ENCODE results near the gene SCGB3A2.

The SCGB3A2 gene, protein sequence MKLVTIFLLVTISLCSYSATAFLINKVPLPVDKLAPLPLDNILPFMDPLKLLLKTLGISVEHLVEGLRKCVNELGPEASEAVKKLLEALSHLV

DNA sequence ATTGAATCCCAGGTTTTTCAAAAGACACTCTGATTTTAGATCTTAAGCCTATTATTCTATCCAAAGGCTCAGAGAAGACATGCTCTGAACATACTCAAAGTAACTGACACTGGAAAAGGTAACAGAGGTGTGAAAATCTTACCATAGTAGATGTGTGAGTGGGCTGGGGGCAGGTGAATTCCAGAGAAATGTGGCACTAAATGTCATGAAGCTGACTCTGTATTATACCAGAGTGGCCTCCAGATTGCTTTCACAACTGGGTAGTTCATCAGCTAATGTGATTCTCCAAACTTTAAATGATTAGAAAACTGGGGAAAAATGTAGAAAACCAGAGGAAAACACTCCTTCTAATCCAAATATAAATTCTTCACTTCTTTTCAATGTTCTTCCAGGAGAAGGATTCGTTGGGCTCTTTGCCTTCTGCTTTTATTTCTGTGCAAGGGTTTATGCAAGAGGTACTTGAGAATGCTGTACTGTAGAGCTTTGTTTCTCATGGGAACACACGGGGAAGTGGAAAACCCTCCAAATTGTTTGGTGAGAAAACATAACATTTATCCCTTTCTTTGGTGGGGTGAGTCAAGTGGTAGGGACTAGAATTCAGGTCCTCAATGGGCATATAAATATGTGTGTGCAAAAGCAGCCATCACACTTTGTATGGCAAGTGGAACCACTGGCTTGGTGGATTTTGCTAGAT lies at the start of gene SCGB3A2:
Gene SCGB3A2, plus strand, starts transcription at position 646 of the 694 bp plus-strand sequence. CDS start 93 bp downstream, outside the sequence.
- no peak for DNase-seq

DNA sequence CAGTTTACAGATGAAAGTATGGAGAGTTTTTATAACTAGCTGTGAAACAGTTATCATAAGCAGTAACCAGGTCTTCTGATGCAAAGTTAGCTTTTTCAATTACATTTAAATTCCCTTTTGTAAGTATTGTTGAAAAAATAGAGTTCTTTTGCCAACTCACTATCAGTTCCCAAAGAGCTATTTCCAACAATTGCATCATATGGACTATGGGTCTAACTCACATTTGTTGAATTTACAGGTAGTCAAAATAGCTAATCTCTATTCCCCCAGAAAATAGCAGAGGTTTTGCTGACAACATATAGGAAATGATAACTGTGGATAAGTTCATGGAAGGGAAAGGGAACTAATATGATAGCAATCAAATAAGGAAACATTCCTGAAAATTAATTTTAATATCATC lies 48.5 kb upstream of the SCGB3A2 start:
- no peak for DNase-seq

DNA sequence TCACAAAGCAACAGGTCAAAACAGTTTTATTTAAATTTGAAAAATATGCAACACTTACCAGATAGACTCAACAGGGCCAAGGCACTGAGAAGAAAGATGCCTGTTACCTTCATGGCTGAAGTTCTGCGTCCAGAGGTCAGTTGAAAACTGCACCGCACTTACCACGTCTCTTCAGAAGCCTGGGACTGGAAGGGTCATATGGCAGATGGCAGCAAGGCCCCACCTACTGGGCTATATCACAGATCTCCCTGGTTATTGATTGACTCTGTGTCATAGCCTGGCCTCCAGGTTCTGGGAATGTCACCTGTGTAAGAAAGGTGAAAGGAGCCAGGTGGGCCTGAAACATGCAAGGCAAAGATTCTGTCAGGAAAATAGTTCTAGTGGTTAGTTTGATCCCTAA lies 47.0 kb upstream of the SCGB3A2 start, which contains the start of gene SPINK1:
Gene SPINK1, minus strand, starts transcription at position 207 of the 400 bp plus-strand sequence. Its CDS starts 94 bp downstream, at position 113.
- DNase-seq, result no peak

DNA sequence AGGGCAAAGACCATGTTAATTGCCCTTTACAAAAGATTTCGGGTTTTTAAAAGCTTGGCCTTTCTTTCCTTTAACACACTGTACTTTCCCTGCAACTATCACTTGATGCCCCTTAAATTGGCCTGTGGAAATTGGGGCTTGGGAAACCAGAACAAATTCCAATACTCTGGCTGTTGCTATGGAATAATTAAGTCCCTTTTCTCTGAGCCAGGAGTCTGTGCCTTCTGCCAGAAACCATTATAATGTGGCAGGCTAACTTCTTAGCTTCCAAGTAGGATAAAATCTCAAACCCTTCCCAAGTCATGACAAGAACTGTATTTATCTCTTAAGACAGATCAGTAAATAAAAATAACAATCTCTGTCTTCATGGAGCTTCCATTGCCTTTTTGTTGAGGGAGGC lies 46.0 kb upstream of the SCGB3A2 start:
- DNase-seq, result no peak

DNA sequence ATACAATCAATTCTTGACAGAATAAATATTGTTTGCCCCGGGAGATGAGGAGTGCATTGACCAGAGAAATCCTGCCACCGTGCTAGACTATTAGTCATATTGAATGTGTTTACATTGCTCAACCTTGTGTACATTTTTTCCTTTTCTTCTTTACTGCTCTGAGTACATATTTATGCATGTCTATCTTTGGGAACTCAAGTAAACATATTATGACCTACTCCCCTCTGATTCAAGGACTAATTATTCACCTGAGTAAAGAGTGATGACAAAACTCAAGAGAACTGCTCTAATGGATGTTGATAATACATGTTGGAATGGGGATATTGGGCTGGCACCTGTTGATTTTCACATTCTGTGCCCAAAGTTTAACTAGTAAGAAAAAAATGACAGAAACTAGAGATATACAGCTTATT lies 43.1 kb upstream of the SCGB3A2 start:
- DNase-seq, result peak; percentile 55

DNA sequence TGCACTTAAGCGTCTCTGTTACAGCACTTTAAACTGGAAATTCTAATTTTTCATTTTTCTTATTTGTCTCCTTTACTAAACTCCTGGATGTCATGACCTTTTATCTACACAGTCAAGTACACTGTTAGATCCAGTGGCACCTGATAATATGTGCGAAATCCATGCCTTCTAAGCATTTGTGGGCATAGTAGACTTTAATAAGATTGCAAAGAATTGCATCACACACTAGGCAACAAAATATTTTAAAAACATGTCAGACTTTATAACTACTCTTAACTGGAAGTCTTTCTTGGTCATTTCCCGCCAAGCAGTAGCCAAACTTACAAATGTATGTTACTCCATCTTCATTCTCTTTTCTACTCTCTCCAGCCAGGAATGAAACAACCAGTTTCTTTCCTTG lies 42.1 kb upstream of the SCGB3A2 start:
- no peak for DNase-seq

DNA sequence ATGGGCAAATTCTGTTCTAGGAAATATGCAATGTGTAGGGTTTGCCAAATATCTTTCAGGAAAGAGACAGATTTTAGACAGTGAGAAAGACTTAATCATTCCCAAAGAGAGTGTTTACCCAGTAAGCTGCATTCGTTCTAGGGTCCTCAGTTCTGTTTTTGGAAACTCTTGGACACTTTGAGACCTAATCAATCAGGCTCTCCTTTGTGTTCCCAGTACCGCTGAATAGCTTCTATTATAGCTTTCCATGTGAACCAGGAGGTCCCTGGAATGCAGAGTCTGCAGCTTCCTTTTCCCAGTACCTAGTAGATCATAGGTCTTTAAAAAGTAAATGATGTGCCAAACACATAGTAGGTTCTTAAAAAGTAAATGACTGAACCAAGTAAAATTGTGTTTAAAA lies 35.6 kb upstream of the SCGB3A2 start:
- DNase-seq, result no peak

DNA sequence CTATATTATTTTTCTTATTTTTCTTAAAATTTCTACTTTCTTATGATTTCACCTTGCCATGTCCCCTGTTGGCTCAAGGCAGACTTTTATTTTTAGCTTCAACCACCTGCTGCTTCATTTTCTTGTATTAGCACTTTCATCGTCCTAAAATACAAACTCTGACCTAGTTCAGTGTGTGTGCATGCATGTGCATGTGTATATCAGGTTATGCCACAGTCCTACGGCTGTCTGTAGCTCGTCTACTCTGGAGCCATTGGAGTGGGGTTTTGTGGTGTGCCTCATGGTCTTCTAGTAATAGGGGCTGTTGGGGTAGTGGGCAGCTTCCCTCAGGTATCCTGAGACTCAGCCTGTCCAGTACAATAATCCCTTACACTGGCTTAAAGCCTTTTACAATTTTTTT lies 33.7 kb upstream of the SCGB3A2 start:
- DNase-seq, result no peak

DNA sequence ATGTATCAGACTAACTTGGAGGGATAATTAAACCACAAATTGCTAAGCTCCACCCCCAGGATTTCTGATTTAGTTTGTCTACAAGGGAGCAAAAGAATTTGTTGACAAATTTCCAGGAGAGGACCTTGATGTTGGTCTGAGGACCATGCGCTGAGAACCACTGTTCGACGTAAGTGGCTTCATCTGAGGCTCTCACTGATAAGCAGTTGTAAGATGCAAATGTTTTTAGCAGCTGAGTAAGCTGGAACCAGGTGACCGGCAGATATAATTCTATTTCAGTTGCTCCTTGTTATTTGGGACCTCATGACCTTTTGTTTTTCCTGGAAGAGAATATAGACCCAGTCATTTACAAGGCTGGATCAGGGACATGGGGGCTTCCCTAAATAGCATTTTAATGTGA lies 32.9 kb upstream of the SCGB3A2 start:
- DNase-seq, result no peak

DNA sequence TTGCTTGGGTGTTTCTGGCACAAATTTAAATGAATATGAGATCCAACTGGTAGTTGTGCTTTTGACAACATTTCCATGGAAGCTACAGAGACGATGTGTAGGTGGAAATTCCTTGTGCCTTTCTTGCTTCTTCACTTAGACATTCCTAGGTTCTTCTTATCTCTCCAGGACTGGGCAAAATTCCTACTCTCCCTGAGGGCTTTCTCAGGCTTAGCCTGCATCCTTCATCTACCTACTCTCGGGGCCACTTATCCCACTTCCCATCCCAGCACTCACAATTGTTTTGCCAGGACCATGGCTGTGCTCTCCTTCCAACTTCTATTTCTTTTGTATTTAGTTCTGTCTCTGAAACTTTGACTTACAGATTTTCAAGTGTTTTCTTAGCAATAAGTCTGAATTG lies 29.3 kb upstream of the SCGB3A2 start:
- DNase-seq, result no peak

DNA sequence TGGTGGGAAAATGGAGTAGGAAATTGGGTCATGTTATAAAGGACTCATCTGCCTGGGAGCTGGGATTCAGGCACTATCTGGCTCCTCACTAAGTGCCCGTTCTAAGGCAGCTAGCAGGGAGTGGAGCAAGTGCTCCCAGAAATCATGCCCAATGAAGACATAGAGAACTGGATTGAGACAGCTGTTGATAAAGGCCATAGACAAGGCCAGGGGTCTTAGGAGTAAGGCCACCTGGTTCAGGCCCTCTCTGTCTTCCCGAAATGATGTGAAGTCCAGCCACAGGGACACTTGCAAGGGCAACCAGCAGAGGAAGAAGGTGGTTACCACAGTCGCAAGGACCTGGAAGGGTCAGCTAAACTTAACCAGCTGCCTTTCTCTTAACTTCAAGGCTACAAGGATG lies 26.9 kb upstream of the SCGB3A2 start:
- DNase-seq, result no peak

DNA sequence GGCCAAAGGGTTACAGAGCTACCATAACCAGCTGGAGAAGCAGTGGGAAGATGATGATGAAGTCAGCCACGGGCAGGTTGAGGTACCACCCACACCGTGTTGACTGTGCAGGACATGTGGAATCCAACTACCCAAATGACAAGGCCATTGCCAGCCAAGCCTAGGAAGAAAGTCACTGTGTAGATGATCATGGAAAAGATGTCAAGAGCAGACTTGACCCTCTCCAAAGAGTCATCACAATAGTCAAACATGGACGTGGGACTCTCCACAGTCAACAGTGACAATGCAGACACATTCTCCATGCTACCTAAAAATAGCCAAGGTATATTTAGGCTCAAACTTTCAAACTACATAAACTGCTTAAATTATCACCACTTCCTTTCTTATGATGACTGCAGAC lies 26.1 kb upstream of the SCGB3A2 start:
- no peak for DNase-seq

DNA sequence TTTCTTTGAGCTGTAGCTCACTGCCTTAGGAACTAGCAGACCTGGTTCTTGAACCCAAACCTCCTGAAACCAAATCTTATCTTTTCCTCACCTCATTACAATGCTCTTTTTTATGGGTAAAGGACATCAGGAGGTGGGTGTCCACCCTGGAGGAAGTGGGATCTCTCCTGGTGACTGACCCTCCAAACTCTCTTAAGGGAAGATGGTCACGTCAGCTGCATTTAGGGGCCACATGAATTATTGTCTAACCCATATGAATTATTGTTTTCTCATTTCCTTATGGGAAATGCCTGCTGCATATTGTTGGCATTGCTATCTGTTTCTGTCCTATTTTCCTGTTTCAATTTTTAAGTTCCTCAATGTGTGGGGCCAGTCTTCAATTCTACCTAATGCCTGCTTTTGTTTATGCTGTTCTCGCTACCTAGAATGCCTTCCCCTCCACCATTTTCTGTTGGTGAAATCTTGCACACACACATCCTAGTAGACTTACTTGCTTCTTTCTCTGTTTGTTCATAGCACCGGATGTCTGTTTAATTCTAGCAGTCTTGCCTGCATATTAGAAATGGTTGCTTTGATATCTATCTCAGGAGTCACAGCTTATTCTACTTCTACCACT lies 25.0 kb upstream of the SCGB3A2 start:
- no peak for DNase-seq

DNA sequence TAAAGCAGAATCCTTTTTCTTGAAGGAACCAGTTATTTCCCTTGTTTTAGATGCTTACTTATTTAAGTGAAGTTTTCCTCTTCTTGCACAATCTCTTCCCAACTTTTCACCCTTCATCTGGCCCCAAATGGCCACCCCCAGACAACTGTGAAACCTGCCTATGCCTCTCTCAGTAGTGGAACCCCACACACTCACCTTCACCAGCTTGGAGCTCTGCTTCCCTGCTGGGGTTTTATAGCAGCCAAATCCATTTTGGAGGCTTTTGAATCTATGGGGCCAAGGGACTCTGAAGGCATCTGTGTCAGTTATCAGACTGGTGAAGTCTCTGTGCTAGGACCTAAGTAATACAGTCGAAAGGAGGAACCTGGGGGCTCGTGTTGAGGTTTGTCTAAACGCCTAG lies 24.2 kb upstream of the SCGB3A2 start:
- DNase-seq, result no peak

DNA sequence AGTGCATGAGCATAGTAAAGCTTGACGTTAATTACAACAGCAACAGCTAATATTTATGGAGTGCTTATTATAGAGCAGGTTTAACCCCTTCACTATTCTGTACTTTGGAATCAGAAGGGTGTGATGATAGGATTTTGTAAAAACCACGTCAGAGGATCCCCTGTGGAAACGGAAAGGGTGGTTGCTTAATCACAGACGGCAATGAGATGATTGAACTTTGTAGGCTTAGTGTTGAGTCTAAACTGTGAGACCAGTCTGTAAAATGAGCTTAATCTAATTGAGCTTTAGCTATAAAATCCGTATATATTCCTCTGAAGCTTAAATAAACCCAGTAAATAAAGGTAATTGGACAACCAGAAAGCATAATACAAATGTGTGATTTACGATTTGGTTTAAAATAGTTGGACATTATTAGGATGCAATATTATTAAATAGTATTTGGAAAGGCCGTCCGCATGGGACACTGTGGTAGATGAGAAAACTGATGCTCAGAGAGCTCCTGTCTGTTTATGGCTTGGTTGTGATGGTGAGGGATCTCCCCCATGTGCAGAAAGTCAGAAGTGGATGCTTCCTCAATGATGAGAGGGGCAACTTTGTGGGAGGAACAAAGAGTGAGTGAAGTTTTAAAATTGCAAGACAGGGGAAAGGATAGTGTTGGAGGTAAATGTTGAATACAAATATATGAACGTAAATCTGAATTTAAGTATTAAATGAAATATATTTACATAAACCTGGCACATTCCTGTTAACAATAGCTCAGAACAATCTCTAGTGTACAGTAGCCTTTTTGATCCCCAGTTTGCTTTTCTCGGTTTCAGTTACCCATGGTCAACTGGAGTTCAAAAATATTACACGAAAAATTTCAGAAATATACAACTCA lies 23.4 kb upstream of the SCGB3A2 start:
- DNase-seq, result no peak

DNA sequence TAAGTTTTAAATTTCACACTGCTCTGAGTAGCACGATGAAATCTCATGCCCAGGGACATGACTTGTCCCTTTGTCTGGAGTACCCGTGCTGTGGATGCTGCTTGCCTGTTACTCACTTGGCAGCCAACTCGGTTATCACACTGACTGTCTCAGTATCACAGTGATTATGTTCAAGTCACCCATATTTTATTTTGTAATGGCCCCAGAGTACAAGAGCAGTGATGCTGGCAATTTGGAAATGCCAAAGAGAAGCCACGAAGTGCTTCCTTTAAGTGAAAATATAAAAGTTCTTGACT lies 22.8 kb upstream of the SCGB3A2 start:
- DNase-seq, result no peak

DNA sequence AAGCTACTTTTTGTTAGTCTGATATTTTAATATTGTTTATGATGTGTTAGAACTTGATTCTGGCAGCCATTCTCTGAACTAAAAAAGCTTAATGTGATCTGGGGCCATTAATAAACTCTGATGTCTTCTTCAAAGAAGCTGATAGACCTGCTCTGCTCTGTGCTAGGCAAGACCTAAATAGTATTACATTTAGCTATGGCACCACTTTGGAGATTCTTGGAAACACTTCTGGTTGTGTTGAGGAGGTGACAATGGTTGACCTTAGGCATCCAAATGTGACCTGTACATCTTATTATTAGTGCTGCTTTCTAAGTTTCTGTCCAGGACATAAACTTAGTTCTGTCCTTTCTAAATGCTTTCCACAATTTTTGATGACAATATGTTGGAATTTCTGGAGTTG lies 21.7 kb upstream of the SCGB3A2 start:
- no peak for DNase-seq

DNA sequence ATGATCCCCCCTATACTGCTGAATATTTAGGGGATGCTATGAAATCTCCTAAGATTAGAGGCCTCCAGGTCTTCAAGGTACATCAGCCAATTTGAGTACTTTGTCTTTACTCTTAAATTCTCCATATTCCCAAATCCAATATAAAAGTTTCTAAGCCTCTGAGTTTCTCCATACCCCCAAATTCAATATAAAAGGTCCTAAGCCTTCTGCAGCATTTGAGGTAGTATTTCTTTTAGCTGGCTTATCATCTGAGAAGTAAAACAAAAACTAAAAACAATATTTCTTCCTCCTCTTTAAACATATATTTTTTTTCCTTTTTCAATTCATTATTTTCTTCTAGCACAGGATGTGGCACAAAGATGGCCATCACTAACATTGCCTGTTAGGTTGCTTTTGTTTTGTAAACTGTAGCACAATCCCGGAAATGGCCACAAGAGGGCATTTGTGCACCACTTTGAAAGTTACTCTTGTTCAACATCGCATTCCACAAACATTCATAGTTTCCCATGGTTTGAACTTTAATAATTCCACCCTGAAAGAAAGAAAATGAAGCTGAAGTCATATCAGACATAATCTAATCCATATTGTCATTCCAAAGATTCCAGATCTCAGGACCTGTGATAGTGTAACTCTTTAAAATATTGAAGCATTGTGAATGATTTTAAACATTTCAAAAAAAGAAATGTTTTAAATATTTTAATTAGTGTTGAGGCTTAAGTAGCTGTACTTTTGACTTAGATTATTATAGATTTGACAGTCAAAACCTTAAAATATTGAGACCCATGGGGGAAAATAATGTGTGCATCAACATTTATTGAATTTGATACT lies 21.0 kb upstream of the SCGB3A2 start:
- DNase-seq, result no peak

DNA sequence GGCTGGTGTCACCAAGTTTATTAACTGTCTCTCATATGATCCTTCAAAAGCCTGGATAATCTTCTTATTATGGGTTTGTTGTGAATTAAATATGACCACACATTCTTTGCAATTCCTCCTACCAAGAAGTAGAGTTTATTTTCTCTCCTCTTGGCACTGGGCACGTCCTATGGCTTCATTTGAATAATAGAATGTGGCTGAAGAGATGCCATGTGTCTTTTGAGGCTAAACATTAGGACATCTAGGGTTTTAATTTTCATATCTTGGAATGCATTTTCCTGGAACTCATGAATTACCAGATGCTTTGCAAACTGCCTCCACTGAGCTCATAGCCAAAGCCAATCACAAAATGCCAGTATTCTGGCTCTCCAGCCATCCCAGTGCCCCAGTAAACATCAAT lies 19.9 kb upstream of the SCGB3A2 start:
- no peak for DNase-seq

DNA sequence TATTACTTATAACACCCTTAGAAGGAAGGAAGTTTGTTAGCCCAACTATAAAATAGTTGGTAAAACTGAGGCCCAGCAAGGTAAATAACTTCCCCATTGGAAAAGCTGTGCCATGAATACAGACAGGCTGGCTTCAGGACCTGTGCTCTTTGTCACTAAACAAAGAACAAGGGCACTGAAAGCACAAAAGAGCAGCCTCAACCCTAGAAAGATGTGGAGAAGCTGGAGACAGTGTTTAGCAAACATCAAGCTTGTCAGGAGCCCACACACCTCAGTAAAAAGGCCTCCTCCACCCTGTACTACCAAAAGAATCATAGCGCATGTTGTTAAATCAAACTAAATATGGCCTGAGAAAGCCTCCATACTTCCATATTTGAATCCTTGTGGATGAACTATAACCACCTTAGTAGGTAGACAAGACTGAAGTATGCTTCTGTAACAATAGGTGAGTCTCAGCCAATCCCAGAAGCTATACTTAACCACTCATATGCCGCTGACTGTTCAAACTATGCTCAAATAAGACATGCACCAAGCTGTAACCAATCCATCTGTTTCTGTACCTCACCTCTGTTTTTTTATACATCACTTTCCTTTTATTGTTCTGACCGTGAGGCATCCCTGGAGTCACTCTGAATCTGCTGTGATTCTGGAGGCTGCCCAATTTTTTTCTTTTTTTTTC lies 18.4 kb upstream of the SCGB3A2 start:
- DNase-seq, result no peak

DNA sequence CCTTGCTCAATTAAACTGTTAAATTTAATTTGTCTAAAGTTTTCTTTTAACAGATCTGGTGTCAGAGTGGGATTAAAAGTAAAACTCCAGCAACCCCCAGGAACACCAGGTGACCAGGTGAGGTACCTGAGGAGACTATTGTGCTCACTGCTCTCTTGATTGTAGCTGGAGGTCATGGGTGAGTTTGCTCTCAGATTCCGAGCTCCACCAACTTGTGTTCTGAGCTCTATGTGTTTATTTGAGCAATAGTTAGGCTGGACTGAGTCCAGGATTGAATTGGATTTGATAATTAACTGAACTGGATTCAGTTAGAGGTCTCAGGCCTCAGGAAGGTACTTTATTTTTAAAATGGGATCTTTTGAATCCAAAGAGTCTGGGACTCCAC lies 17.9 kb upstream of the SCGB3A2 start:
- no peak for DNase-seq

DNA sequence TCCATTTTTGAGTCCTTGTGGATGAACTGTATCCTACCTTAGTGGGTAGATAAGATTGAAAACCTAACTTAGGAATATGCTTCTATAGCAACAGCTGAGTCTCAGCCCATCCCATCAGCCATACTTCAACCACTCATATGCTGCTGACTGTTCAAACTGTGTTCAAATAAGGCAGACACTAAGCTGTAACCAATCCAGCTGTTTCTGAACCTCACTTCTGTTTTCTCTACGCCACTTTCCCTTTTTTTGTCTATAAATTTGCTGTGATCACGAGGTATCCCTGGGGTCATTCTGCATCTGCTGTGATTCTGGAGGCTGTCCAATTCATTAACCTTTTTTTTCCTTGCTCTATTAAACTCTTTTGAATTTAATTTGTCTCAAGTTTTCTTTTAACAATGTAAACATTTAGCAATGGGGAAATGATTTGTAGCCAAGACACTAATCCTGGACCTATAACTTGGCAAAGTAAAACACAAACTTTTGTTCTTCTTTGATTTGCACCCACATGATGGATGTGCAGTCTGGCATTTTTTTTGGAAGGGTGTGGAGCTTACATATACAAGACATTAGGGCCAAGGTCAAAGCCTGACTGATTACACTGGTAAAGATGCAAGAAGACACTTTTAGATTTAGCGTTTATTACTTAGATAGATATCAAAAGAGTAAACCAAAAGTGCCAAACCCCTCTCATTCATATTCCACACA lies 14.9 kb upstream of the SCGB3A2 start:
- no peak for DNase-seq

Measured in SHP77 treated with DMSO at 0.1 percent for 48 hours (cell line).